CD8-positive, alpha-beta memory T cell (primary cell): ENCODE data around the gene PPP4R3A. TPM values are rescaled to one million over a fixed set of nuclear protein-coding genes. Genes with fewer than 3 reads are reported as not detected.

Experiments
- CTCF ChIA-PET: fragments of 350-600 bp; sonication (Branson Sonifier 250); formaldehyde crosslinking; loops from one replicate; lab custom pipeline; 2021; ENCODE audit warnings: antibody characterized with exemption; lab: Charles Lee
- POLR2A ChIA-PET: fragments of 350-600 bp; sonication (Branson Sonifier 250); formaldehyde crosslinking; loops from one replicate; lab custom pipeline; 2021; ENCODE audit warnings: antibody characterized with exemption; lab: Charles Lee
- DNase-seq, 5 donors: peaks; one replicate each; pipeline versions ENCODE4 v3.0.0 to v3.0.0-alpha.2; 2020 to 2022; ENCODE audit warnings: mixed read lengths in 1 of 5
- H3K27ac ChIP-seq: one replicate; pipeline ENCODE4 v1.7.0; 2013; ENCODE audit warnings: low read depth, mild to moderate bottlenecking, low read length, moderate library complexity
- H3K27me3 ChIP-seq: 2 replicates; pipeline ENCODE4 v1.7.0; 2013; ENCODE audit warnings: low read length, mild to moderate bottlenecking; ENCODE audit not compliant: insufficient read depth, poor library complexity, severe bottlenecking
- H3K36me3 ChIP-seq: 2 replicates; pipeline ENCODE4 v1.7.0; 2013; ENCODE audit warnings: mild to moderate bottlenecking, low read length, moderate library complexity; ENCODE audit not compliant: insufficient read depth
- H3K4me1 ChIP-seq: 2 replicates; pipeline ENCODE4 v1.7.0; 2013; ENCODE audit warnings: mild to moderate bottlenecking, low read length, moderate library complexity; ENCODE audit not compliant: insufficient read depth
- H3K4me3 ChIP-seq: 2 replicates; pipeline ENCODE4 v1.7.0; 2013; ENCODE audit warnings: mild to moderate bottlenecking, low read length
- H3K9me3 ChIP-seq: 2 replicates; pipeline ENCODE4 v1.7.0; 2013; ENCODE audit warnings: mild to moderate bottlenecking, low read length
- H3K27ac Mint-ChIP-seq, 8 donors: one replicate each; pipeline ENCODE4 v1.8.0; 2020 to 2021; ENCODE audit warnings: mixed read lengths in 8 of 8, mild to moderate bottlenecking in 6 of 8, inconsistent platforms in 3 of 8, moderate library complexity in 3 of 8
- H3K27me3 Mint-ChIP-seq, 2 donors: one replicate each; pipeline ENCODE4 v1.8.0; 2020 to 2021; ENCODE audit warnings: mixed read lengths in 2 of 2, mild to moderate bottlenecking in 1 of 2, moderate library complexity in 1 of 2
- H3K36me3 Mint-ChIP-seq, 3 donors: one replicate each; pipeline ENCODE4 v1.8.0; 2020 to 2021; ENCODE audit warnings: mixed read lengths in 3 of 3, inconsistent platforms in 1 of 3, mild to moderate bottlenecking in 1 of 3
- H3K4me1 Mint-ChIP-seq, 3 donors: one replicate each; pipeline ENCODE4 v1.8.0; 2020 to 2021; ENCODE audit warnings: mixed read lengths in 3 of 3, inconsistent platforms in 1 of 3, mild to moderate bottlenecking in 1 of 3
- H3K4me3 Mint-ChIP-seq, 7 donors: one replicate each; pipeline ENCODE4 v1.8.0; 2020 to 2021; ENCODE audit warnings: mixed read lengths in 7 of 7, mild to moderate bottlenecking in 6 of 7, moderate library complexity in 4 of 7, inconsistent platforms in 2 of 7
- H3K9me3 Mint-ChIP-seq, 5 donors: one replicate each; pipeline ENCODE4 v1.8.0; 2020 to 2022; ENCODE audit warnings: mixed read lengths in 5 of 5, mild to moderate bottlenecking in 3 of 5, moderate library complexity in 2 of 5, inconsistent platforms in 1 of 5
- polyA plus RNA-seq: library from polyadenylated mRNA; unstranded; fragments of 300-500 nt; fragmentation: Illumina TruSeq; gene quantifications from one replicate; pipeline ENCODE4 v1.2.3, GENCODE V29; 2021
- total RNA-seq, 2 experiments: library from RNA; stranded (reverse); gene quantifications; one replicate each; pipeline ENCODE4 v1.2.3, GENCODE V29; 2021

Gene PPP4R3A
- total and polyA plus RNA-seq, 3 experiments from 2014 or later: 139 to 159 (median 158) TPM

- Mint-ChIP-seq H3K27ac (peak overlapping the region in 1 of 8 donors; percentile 19), H3K27me3 (peaks cover 3 to 11% of the 10 kb centered on the region in 2 donors), H3K9me3 (peaks cover 0 to 4% (median 0%) of the 10 kb centered on the region in 5 donors), H3K4me3 (no peak overlapping the region), H3K36me3 (no peaks in the 10 kb centered on the region), H3K4me1 (peaks cover 2 to 3% (median 3%) of the 10 kb centered on the region in 3 donors)
- DNase-seq: no peak
- Histone ChIP-seq H3K9me3 (no peaks in the 10 kb centered on the region), H3K36me3 (no peaks in the 10 kb centered on the region), H3K27ac (no peak overlapping the region), H3K27me3 (no peaks in the 10 kb centered on the region), H3K4me1 (peaks cover 5% of the 10 kb centered on the region), H3K4me3 (no peak overlapping the region)
- POLR2A ChIA-PET: no interaction called here
- CTCF ChIA-PET: interaction anchor here (0.6 kb wide), 1 partner anchor 1000 kb away, joined by 3 read pairs; no protein-coding TSS in a partner anchor
Measured at GRCh38 chr14:91515979-91516378, 5.9 kb upstream of the PPP4R3A start.

- peak overlapping the region; percentile 93 for H3K4me3 ChIP-seq
- no peaks in the 10 kb centered on the region for H3K27me3 ChIP-seq
- peak overlapping the region; percentile 97 for H3K27ac ChIP-seq
- Mint-ChIP-seq H3K9me3 (no peaks in the 10 kb centered on the region), H3K4me3 (peak overlapping the region; percentile 96 to 100 (median 99)), H3K27ac (peak overlapping the region; percentile 99 to 100 (median 99)), H3K27me3 (peaks cover 0 to 8% of the 10 kb centered on the region in 2 donors), H3K4me1 (peaks cover 28 to 29% (median 29%) of the 10 kb centered on the region in 3 donors), H3K36me3 (peaks cover 0 to 33% (median 2%) of the 10 kb centered on the region in 3 donors)
- no peaks in the 10 kb centered on the region for H3K9me3 ChIP-seq
- POLR2A ChIA-PET: no interaction called here
- H3K4me1 ChIP-seq: peaks cover 17% of the 10 kb centered on the region
- no peak for DNase-seq
- no peaks in the 10 kb centered on the region for H3K36me3 ChIP-seq
- CTCF ChIA-PET: no interaction called here
Measured at GRCh38 chr14:91511043-91511383, 903 bp upstream of the PPP4R3A start.

- H3K27me3 Mint-ChIP-seq: peaks cover 0 to 7% of the 10 kb centered on the region in 2 donors
- Histone ChIP-seq H3K27me3 (no peaks in the 10 kb centered on the region), H3K27ac (peak overlapping the region; percentile 97), H3K4me3 (peak overlapping the region; percentile 93), H3K9me3 (no peaks in the 10 kb centered on the region), H3K36me3 (no peaks in the 10 kb centered on the region), H3K4me1 (peaks cover 27% of the 10 kb centered on the region)
- CTCF ChIA-PET: interaction anchor here (1.0 kb wide), 1 partner anchor 9 kb away, joined by 3 read pairs; no protein-coding TSS in a partner anchor
- H3K27ac Mint-ChIP-seq: peak overlapping the region; percentile 99 to 100 (median 99)
- H3K36me3 Mint-ChIP-seq: peaks cover 0 to 44% (median 3%) of the 10 kb centered on the region in 3 donors
- H3K4me3 Mint-ChIP-seq: peak overlapping the region; percentile 96 to 100 (median 99)
- POLR2A ChIA-PET: interaction anchor here (0.6 to 1.2 kb wide), 6 partner anchors 9 to 1312 kb away, joined by 3 to 6 read pairs (median 4); partner anchors contain the start of gene RPS6KA5
- H3K9me3 Mint-ChIP-seq: no peaks in the 10 kb centered on the region
- H3K4me1 Mint-ChIP-seq: peaks cover 39 to 41% (median 41%) of the 10 kb centered on the region in 3 donors
- DNase-seq: no peak
Measured at GRCh38 chr14:91509878-91510170, 286 bp downstream of the PPP4R3A start.

GRCh38 chr14:91509083-91509877 is 830 bp downstream of the PPP4R3A start:
- peak in 3 of 5 donors; percentile 20 to 61 (median 33) for DNase-seq
- Mint-ChIP-seq H3K4me3 (peak overlapping the region; percentile 95 to 100 (median 98)), H3K4me1 (peaks cover 44 to 47% (median 46%) of the 10 kb centered on the region in 3 donors), H3K36me3 (peaks cover 0 to 50% (median 3%) of the 10 kb centered on the region in 3 donors), H3K9me3 (no peaks in the 10 kb centered on the region), H3K27me3 (peaks cover 0 to 7% of the 10 kb centered on the region in 2 donors), H3K27ac (peak overlapping the region; percentile 88 to 99 (median 96))
- Histone ChIP-seq H3K27ac (peak overlapping the region; percentile 97), H3K9me3 (no peaks in the 10 kb centered on the region), H3K4me3 (peak overlapping the region; percentile 93), H3K27me3 (no peaks in the 10 kb centered on the region), H3K4me1 (peaks cover 33% of the 10 kb centered on the region), H3K36me3 (no peaks in the 10 kb centered on the region)
- ChIA-PET POLR2A (interaction anchor here (0.5 to 1.2 kb wide), 7 partner anchors 8 to 630 kb away, joined by 3 to 6 read pairs (median 3); partner anchors contain the start of gene RPS6KA5), CTCF (interaction anchor here (0.8 to 1.0 kb wide), 2 partner anchors 8 to 13 kb away, joined by 3 read pairs; no protein-coding TSS in a partner anchor)

GRCh38 chr14:91508105-91508504 is 2.0 kb downstream of the PPP4R3A start:
- Mint-ChIP-seq H3K9me3 (no peaks in the 10 kb centered on the region), H3K27ac (peak overlapping the region; percentile 43 to 99 (median 96)), H3K27me3 (peaks cover 0 to 7% of the 10 kb centered on the region in 2 donors), H3K4me3 (peak overlapping the region; percentile 92 to 99 (median 97)), H3K4me1 (peaks cover 52 to 58% (median 56%) of the 10 kb centered on the region in 3 donors), H3K36me3 (peaks cover 5 to 59% (median 5%) of the 10 kb centered on the region in 3 donors)
- H3K9me3 ChIP-seq: no peaks in the 10 kb centered on the region
- H3K4me1 ChIP-seq: peaks cover 34% of the 10 kb centered on the region
- H3K36me3 ChIP-seq: no peaks in the 10 kb centered on the region
- POLR2A ChIA-PET: interaction anchor here (0.6 kb wide), 1 partner anchor 13 kb away, joined by 4 read pairs; no protein-coding TSS in a partner anchor
- CTCF ChIA-PET: no interaction called here
- H3K27ac ChIP-seq: peak overlapping the region; percentile 97
- no peak for DNase-seq
- H3K27me3 ChIP-seq: no peaks in the 10 kb centered on the region
- peak overlapping the region; percentile 93 for H3K4me3 ChIP-seq

- H3K4me1 ChIP-seq: peaks cover 43% of the 10 kb centered on the region
- Mint-ChIP-seq H3K9me3 (no peaks in the 10 kb centered on the region), H3K27me3 (peaks cover 0 to 7% of the 10 kb centered on the region in 2 donors), H3K36me3 (peaks cover 5 to 71% (median 5%) of the 10 kb centered on the region in 3 donors), H3K27ac (peak overlapping the region in 7 of 8 donors; percentile 37 to 86 (median 60)), H3K4me3 (peak overlapping the region; percentile 49 to 88 (median 67)), H3K4me1 (peaks cover 58 to 76% (median 74%) of the 10 kb centered on the region in 3 donors)
- no peak for DNase-seq
- H3K36me3 ChIP-seq: no peaks in the 10 kb centered on the region
- POLR2A ChIA-PET: no interaction called here
- H3K4me3 ChIP-seq: no peak overlapping the region
- no peaks in the 10 kb centered on the region for H3K27me3 ChIP-seq
- H3K27ac ChIP-seq: no peak overlapping the region
- CTCF ChIA-PET: no interaction called here
- no peaks in the 10 kb centered on the region for H3K9me3 ChIP-seq
Measured at GRCh38 chr14:91506226-91506625, 3.9 kb downstream of the PPP4R3A start.

GRCh38 chr14:91503000-91503504 is 7.1 kb downstream of the PPP4R3A start:
- Histone ChIP-seq H3K27me3 (no peaks in the 10 kb centered on the region), H3K4me1 (peaks cover 63% of the 10 kb centered on the region), H3K27ac (no peak overlapping the region), H3K4me3 (no peak overlapping the region), H3K36me3 (no peaks in the 10 kb centered on the region), H3K9me3 (no peaks in the 10 kb centered on the region)
- Mint-ChIP-seq H3K9me3 (no peaks in the 10 kb centered on the region), H3K36me3 (peaks cover 5 to 66% (median 9%) of the 10 kb centered on the region in 3 donors), H3K4me1 (peaks cover 62 to 89% (median 88%) of the 10 kb centered on the region in 3 donors), H3K27ac (peak overlapping the region in 3 of 8 donors; percentile 64 to 73 (median 66)), H3K4me3 (peak overlapping the region in 5 of 7 donors; percentile 6 to 66 (median 16)), H3K27me3 (no peaks in the 10 kb centered on the region)
- ChIA-PET POLR2A (no interaction called here), CTCF (interaction anchor here (1.3 kb wide), 1 partner anchor 361 kb away, joined by 3 read pairs; no protein-coding TSS in a partner anchor)
- no peak for DNase-seq
